GM23338 (cell line): Measurements from ENCODE around the gene PRMT1. TPM values are rescaled to one million over a fixed set of nuclear protein-coding genes. Genes with fewer than 3 reads are reported as not detected.

Experiments used
- ATAC-seq: fragments of 200-7000 bp; cut with Tn5 transposase; 3 replicates; pipeline ENCODE4 v1.9.1; 2020
- DNase-seq: peaks from one replicate; pipeline ENCODE4 v3.0.0-alpha.2; 2015; ENCODE audit warnings: low spot score
- H2AFZ ChIP-seq: fragments of 200-600 bp; sonication (generic); 2 replicates; pipeline ENCODE4 v1.8.0; 2016; ENCODE audit warnings: antibody characterized with exemption, mild to moderate bottlenecking, moderate library complexity
- H3F3A ChIP-seq: fragments of 200-600 bp; sonication (generic); replicated peaks from 2 replicates; pipeline ENCODE4 v1.8.0; 2017; ENCODE audit warnings: antibody characterized with exemption, mixed run types, low read depth
- H3K27ac ChIP-seq: fragments of 200-600 bp; sonication (generic); 2 replicates; pipeline ENCODE4 v1.6.1; 2016; ENCODE audit warnings: low read depth
- H3K27me3 ChIP-seq: fragments of 200-600 bp; sonication (generic); 2 replicates; pipeline ENCODE4 v1.8.0; 2016; ENCODE audit warnings: mild to moderate bottlenecking, mixed run types, moderate library complexity; ENCODE audit not compliant: insufficient read depth
- H3K36me3 ChIP-seq: fragments of 200-600 bp; sonication (generic); 2 replicates; pipeline ENCODE4 v1.8.0; 2016; ENCODE audit warnings: mild to moderate bottlenecking; ENCODE audit not compliant: insufficient read depth
- H3K4me1 ChIP-seq: fragments of 200-600 bp; sonication (generic); 2 replicates; pipeline ENCODE4 v1.8.0; 2016; ENCODE audit warnings: mild to moderate bottlenecking, moderate library complexity; ENCODE audit not compliant: insufficient read depth
- H3K4me2 ChIP-seq: fragments of 200-600 bp; sonication (generic); 2 replicates; pipeline ENCODE4 v1.7.1; 2017; ENCODE audit warnings: mixed run types
- H3K4me3 ChIP-seq: fragments of 200-600 bp; sonication (generic); 2 replicates; pipeline ENCODE4 v1.6.1; 2016; ENCODE audit warnings: mixed run types
- H3K79me2 ChIP-seq: fragments of 200-600 bp; sonication (generic); replicated peaks from 2 replicates; pipeline ENCODE4 v1.8.0; 2017; ENCODE audit warnings: mild to moderate bottlenecking; ENCODE audit not compliant: insufficient read depth
- H3K9me2 ChIP-seq: fragments of 200-600 bp; sonication (generic); 2 replicates; pipeline ENCODE4 v1.8.0; 2017; ENCODE audit not compliant: insufficient read depth
- H4K20me1 ChIP-seq: fragments of 200-600 bp; sonication (generic); replicated peaks from 2 replicates; pipeline ENCODE4 v1.8.0; 2017; ENCODE audit warnings: mild to moderate bottlenecking; ENCODE audit not compliant: insufficient read depth
- H3K27ac Mint-ChIP-seq: 2 replicates; pipeline ENCODE4 v1.8.0; 2020; ENCODE audit warnings: inconsistent platforms, mild to moderate bottlenecking, moderate library complexity, mixed read lengths
- H3K27me3 Mint-ChIP-seq: 3 replicates; pipeline ENCODE4 v1.8.0; 2022; ENCODE audit warnings: low read depth, mild to moderate bottlenecking, moderate library complexity, mixed read lengths, inconsistent platforms; ENCODE audit not compliant: insufficient read depth, poor library complexity
- H3K36me3 Mint-ChIP-seq: 3 replicates; pipeline ENCODE4 v1.8.0; 2021; ENCODE audit warnings: low read depth, mild to moderate bottlenecking, inconsistent platforms, moderate library complexity, mixed read lengths
- H3K4me1 Mint-ChIP-seq: 3 replicates; pipeline ENCODE4 v1.8.0; 2020; ENCODE audit warnings: mild to moderate bottlenecking, inconsistent platforms, mixed read lengths
- H3K4me3 Mint-ChIP-seq: 3 replicates; pipeline ENCODE4 v1.8.0; 2021; ENCODE audit warnings: moderate library complexity, mild to moderate bottlenecking, inconsistent platforms, mixed read lengths
- H3K9me3 Mint-ChIP-seq: 3 replicates; pipeline ENCODE4 v1.8.0; 2020; ENCODE audit warnings: moderate library complexity, mild to moderate bottlenecking, inconsistent platforms, mixed read lengths
- CREB1 ChIP-seq: fragments of 250-450 bp; sonication (Bioruptor Pico); IDR thresholded peaks from 2 replicates; pipeline ENCODE4 v1.5.0; 2020; ENCODE audit warnings: low read depth, mild to moderate bottlenecking, moderate library complexity
- CTCF ChIP-seq, 2 experiments: fragments of 200-600 bp in 1 of 2; sonication (generic) in 1 of 2; conservative IDR thresholded peaks; 2 replicates each; pipeline versions ENCODE4 v1.5.1 to v1.6.1; 2016 to 2017; ENCODE audit warnings: antibody characterized with exemption in 2 of 2, low read depth in 2 of 2, mild to moderate bottlenecking in 2 of 2, moderate library complexity in 1 of 2
- ETS1 ChIP-seq: IDR thresholded peaks from 2 replicates; pipeline ENCODE4 v1.6.1; 2016; ENCODE audit warnings: antibody characterized with exemption
- EZH2 ChIP-seq: fragments of 200-600 bp; sonication (generic); IDR thresholded peaks from one replicate; pipeline ENCODE4 v1.8.0; 2017; ENCODE audit warnings: antibody characterized with exemption, mild to moderate bottlenecking, low read depth; ENCODE audit not compliant: unreplicated experiment
- JUNB ChIP-seq: IDR thresholded peaks from one replicate; pipeline ENCODE4 v1.6.1; 2016; ENCODE audit warnings: antibody characterized with exemption; ENCODE audit not compliant: unreplicated experiment
- POLR2AphosphoS5 ChIP-seq: IDR thresholded peaks from 2 replicates; pipeline ENCODE4 v1.6.1; 2016; ENCODE audit warnings: antibody characterized with exemption, low read depth
- REST ChIP-seq: IDR thresholded peaks from one replicate; pipeline ENCODE4 v1.6.1; 2018; ENCODE audit warnings: antibody characterized with exemption; ENCODE audit not compliant: unreplicated experiment
- STAT1 ChIP-seq: IDR thresholded peaks from one replicate; pipeline ENCODE4 v1.6.1; 2016; ENCODE audit warnings: antibody characterized with exemption; ENCODE audit not compliant: unreplicated experiment
- ZNF114 ChIP-seq: fragments of 250-450 bp; sonication (Bioruptor Pico); IDR thresholded peaks from 2 replicates; pipeline ENCODE4 v1.5.0; 2020; ENCODE audit warnings: mild to moderate bottlenecking, moderate library complexity
- polyA plus RNA-seq: library from polyadenylated mRNA; unstranded; fragments of >200 nt; fragmentation: Nextera tagmentation; extraction: Ambion mirVana; gene quantifications from 2 replicates; pipeline ENCODE4 v1.2.1, GENCODE V29; 2016
- total RNA-seq: library from RNA; depleted of rRNA; stranded (reverse); fragments of >200 nt; shearing (Covaris generic); gene quantifications from 2 replicates; pipeline ENCODE4 v1.2.3, GENCODE V29; 2014

PRMT1 gene
- total and polyA plus RNA-seq, 2 experiments from 2014 or later, result 590 to 700 TPM

GRCh38 chr19:49686503-49687088, 9.5 kb downstream of the PRMT1 start:
- Histone ChIP-seq H3K4me1 (peaks cover 23% of the 10 kb centered on the region), H3K4me3 (no peak overlapping the region), H3F3A (peaks cover 69% of the 10 kb centered on the region), H4K20me1 (peaks cover 47% of the 10 kb centered on the region), H3K27me3 (no peaks in the 10 kb centered on the region), H3K79me2 (peaks cover 27% of the 10 kb centered on the region), H3K9me2 (no peaks in the 10 kb centered on the region), H3K4me2 (no peak overlapping the region), H3K36me3 (peaks cover 36% of the 10 kb centered on the region), H2AFZ (no peak overlapping the region), H3K27ac (peak overlapping the region; percentile 79; the same call in 1 of the 2 replicates)
- Mint-ChIP-seq H3K4me3 (peak overlapping the region; percentile 26; the same call in 1 of the 3 replicates), H3K9me3 (peaks cover 8% of the 10 kb centered on the region), H3K27me3 (peaks cover 44% of the 10 kb centered on the region), H3K27ac (no peak overlapping the region), H3K4me1 (peaks cover 46% of the 10 kb centered on the region), H3K36me3 (peaks cover 63% of the 10 kb centered on the region)
- TF ChIP-seq ZNF114 (CRISPR knock-in tag) (no peak), POLR2AphosphoS5 (no peak), CREB1 (CRISPR knock-in tag) (no peak), REST (no peak), JUNB (no peak), EZH2 (no peak), CTCF (conservative IDR thresholded peaks at IDR 0.05; ENCODE audit: low read depth in 2 of 2) (no peak), ETS1 (no peak), STAT1 (no peak)
- DNase-seq (no peak), ATAC-seq (no peak)
